Dendritic cell treated with granulocyte-macrophage colony-stimulating factor and Interleukin-4, amounts not matched to agents 40 ng/mL and 50 ng/mL, for 4 days (primary cell): ENCODE results near the gene FBLN7.
"Not testable (repeated sequence)": the region's sequence is repeated elsewhere in the genome, so short reads cannot be mapped to it uniquely, and the experiment has no call there.

Experiments
- H3K27ac Mint-ChIP-seq: one replicate; pipeline ENCODE4 v1.8.0; 2022; ENCODE audit warnings: mild to moderate bottlenecking, mixed read lengths
- H3K27me3 Mint-ChIP-seq: one replicate; pipeline ENCODE4 v1.8.0; 2022; ENCODE audit warnings: mild to moderate bottlenecking, mixed read lengths
- H3K36me3 Mint-ChIP-seq: one replicate; pipeline ENCODE4 v1.8.0; 2022; ENCODE audit warnings: low read depth, mixed read lengths
- H3K4me1 Mint-ChIP-seq: one replicate; pipeline ENCODE4 v1.8.0; 2022; ENCODE audit warnings: low read depth, mixed read lengths
- H3K4me3 Mint-ChIP-seq: one replicate; pipeline ENCODE4 v1.8.0; 2022; ENCODE audit warnings: mild to moderate bottlenecking, moderate library complexity, mixed read lengths
- H3K9me3 Mint-ChIP-seq: one replicate; pipeline ENCODE4 v1.8.0; 2022; ENCODE audit warnings: mixed read lengths
- intact Hi-C: fragments of 100-400 bp; cut with micrococcal nuclease; formaldehyde crosslinking; loops from one replicate; pipeline ENCODE4 v1.15.0; 2022

FBLN7 gene

DNA sequence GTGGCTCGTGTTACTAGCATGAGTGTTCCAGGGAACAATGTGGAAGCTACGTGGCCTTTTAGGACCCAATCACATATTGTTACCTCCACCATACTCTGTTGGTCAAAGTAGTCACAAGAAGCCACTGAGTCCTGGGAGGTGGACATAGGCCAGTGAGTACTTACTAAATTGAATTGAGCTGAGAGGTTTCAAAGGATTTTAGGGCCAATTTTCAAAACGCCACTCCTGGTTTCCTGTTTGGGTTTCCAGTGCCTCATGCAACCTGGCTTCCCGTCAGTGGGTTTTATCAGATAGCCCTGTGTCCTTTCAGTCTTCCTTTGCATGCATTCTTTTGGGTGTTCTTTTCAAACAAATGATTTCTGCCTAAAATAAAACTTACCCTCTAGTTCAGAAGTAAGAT is 56.3 kb downstream of the FBLN7 start:
- Mint-ChIP-seq H3K4me3 (no peak overlapping the region), H3K4me1 (no peaks in the 10 kb centered on the region), H3K9me3 (peaks cover 5% of the 10 kb centered on the region), H3K36me3 (no peaks in the 10 kb centered on the region), H3K27ac (no peak overlapping the region), H3K27me3 (no peaks in the 10 kb centered on the region)
- intact Hi-C loops = no loop called here

DNA sequence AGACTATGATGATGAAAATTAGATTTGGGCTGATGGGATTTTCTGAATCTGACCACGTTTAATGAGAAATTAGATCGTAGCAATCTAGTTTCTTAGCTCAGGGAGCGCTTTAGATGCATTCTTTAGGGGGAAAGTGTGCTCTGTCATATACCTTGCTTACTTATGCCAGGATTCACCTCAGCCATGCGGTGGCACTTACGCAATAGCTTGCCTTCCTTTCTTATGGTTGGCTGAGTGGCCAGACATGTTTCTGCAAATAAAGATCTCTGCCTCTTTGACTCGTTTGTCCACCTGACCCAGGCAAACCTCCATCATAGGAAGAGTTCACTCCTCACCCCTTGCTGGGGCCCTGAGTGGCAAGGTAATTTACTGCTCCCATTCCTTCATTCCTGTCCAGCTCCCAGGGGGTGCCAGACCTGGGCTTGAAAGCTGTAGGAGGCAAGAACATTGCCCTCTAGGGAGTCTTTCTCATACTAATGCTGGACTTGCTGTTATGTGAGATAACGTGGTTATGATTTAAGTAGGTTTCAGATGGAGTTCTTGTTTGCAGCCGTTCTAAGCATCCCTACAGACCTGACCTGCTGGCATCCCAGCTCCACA is 57.1 kb downstream of the FBLN7 start:
- intact Hi-C loops = no loop called here
- Mint-ChIP-seq H3K4me3 (no peak overlapping the region), H3K36me3 (no peaks in the 10 kb centered on the region), H3K27me3 (no peaks in the 10 kb centered on the region), H3K4me1 (no peaks in the 10 kb centered on the region), H3K9me3 (peaks cover 13% of the 10 kb centered on the region), H3K27ac (no peak overlapping the region)

DNA sequence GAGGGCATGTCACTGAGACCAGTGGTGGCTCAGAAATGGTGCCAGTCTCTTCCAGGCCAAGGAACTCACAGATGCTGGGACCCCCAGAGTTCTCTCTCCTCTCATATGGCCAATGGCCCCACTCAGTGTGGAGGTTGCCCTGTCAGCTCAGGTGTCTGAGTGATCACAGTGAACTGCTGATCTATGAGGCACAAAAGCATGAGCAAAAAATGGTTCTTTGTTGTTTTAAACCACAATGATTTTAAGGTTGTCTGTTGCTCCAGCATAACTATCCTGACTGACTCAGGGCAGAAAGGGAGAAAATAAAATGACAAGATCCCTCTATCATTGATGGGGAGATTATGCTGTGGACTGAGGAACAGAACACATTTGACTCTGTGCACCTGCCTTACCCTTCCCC is 57.8 kb downstream of the FBLN7 start:
- Mint-ChIP-seq H3K36me3 (no peaks in the 10 kb centered on the region), H3K4me1 (no peaks in the 10 kb centered on the region), H3K27ac (no peak overlapping the region), H3K4me3 (no peak overlapping the region), H3K27me3 (no peaks in the 10 kb centered on the region), H3K9me3 (peaks cover 16% of the 10 kb centered on the region)
- intact Hi-C loops = no loop called here

DNA sequence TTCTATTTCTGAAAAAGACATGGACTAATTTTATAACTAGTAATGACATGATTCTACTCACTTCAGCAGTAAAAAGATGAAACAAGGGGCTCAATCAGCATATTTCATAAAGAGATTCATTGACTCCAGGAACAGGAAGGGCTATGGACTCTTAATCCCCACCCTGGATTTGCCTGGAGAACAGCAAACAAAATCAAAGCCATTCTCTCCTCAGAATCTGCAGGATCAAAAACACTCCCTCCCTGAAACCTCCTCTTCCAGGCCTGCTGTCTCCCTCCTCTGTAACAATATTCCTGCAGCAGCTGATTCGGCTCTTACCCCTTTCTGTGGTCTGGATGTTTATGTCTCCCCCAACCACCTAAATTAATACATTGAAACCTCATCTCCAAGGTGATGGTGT is 59.7 kb downstream of the FBLN7 start:
- intact Hi-C loops = no loop called here
- H3K27me3 Mint-ChIP-seq = no peaks in the 10 kb centered on the region
- no peak overlapping the region for H3K27ac Mint-ChIP-seq
- peaks cover 21% of the 10 kb centered on the region for H3K9me3 Mint-ChIP-seq
- no peak overlapping the region for H3K4me3 Mint-ChIP-seq
- no peaks in the 10 kb centered on the region for H3K4me1 Mint-ChIP-seq
- no peaks in the 10 kb centered on the region for H3K36me3 Mint-ChIP-seq

DNA sequence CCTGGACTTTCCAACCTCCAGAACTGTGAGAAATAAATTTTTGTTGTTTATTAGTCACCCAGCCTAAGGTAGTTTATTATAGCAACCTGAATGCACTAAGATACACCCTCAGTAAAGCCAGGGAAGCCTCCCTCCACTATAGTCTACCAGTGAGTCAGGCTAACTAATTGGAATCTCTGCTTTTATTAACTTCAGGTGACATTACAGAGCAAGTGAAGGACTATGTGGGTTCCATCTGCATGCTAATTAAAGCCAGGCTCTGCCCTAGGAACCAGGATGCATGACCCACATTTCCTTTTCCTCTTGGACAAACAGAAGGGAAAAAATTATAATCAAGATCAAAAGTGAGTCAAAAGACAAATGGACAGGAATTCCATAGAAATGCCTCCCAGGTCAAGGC is 60.6 kb downstream of the FBLN7 start:
- Mint-ChIP-seq H3K4me1 (no peaks in the 10 kb centered on the region), H3K4me3 (no peak overlapping the region), H3K27ac (no peak overlapping the region), H3K9me3 (peaks cover 30% of the 10 kb centered on the region), H3K36me3 (no peaks in the 10 kb centered on the region), H3K27me3 (no peaks in the 10 kb centered on the region)
- intact Hi-C loops = no loop called here

DNA sequence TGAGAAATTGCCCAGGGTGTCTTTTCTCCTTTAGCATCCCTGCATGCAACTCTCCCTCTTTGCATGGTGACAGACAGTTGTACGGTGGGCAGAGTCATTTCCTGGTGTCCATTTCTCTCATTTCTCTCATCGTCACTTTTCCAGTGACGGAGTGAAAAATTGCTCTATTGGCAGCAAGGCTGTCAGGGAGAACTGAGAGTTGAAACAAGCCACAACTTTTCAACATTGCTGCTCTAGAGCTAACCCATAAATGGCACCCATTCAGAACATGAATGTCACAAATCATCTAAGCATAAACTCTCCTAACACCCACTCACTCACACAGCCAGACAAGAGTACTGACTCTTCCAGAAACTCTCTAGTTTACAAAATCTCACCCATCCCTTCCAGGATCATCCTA is 61.0 kb downstream of the FBLN7 start:
- no peak overlapping the region for H3K4me3 Mint-ChIP-seq
- H3K27ac Mint-ChIP-seq = no peak overlapping the region
- H3K9me3 Mint-ChIP-seq = peaks cover 34% of the 10 kb centered on the region
- no peaks in the 10 kb centered on the region for H3K4me1 Mint-ChIP-seq
- H3K36me3 Mint-ChIP-seq = no peaks in the 10 kb centered on the region
- H3K27me3 Mint-ChIP-seq = no peaks in the 10 kb centered on the region
- intact Hi-C loops = no loop called here

DNA sequence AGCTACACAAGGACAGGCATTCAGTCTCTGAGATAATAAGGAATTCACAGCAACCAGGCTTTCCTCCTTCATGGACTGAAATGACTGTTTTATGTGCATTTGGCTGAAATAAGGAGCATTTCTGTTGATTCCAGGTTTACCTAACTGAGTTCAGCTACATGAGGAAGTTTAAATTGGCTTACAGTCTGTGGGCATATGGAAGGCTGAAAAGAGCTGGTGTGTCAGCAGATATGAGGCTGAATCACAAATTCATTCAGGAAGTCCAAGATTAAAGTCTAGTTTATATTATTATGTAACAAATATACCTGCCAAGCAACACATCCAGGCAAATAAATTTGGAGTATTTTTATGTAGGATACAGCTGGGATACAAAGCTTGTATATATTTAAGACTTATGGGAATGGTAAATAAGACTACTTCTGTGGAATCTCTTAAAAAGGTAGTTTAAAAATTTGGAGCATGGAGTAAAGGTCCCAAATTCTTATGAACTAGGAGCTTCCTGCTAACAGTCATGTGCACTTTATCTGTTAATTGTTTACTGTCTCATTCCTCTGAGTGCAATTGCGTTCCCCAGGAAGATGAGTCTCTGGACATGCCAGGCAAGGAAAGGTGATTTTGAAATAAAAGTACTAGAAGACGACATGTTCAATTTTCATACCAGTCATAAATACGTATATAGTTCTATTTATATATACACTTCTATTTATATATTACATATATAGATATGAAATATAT is 63.7 kb downstream of the FBLN7 start:
- no peaks in the 10 kb centered on the region for H3K4me1 Mint-ChIP-seq
- no peaks in the 10 kb centered on the region for H3K36me3 Mint-ChIP-seq
- H3K9me3 Mint-ChIP-seq = peaks cover 49% of the 10 kb centered on the region
- H3K4me3 Mint-ChIP-seq = no peak overlapping the region
- H3K27me3 Mint-ChIP-seq = no peaks in the 10 kb centered on the region
- intact Hi-C loops = no loop called here
- H3K27ac Mint-ChIP-seq = no peak overlapping the region

DNA sequence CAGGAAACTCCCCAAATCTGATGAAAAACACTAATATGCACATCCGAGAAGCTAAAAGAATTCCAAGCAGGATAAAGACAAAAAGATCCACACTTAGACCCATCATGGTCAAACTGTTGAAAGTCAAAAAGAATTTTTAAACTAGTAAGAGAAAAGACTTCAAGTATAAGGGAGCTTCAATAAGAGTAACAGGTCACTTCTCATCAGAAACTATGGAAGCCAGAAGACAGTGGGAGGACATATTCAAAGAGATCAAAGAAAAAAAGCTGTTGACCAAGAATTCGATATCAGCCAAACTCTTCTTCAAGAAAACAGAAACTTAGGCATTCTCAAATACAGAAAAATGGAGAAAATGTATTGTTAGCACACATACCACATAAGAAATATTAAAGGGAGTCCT is 66.2 kb downstream of the FBLN7 start:
- H3K27me3 Mint-ChIP-seq = no peaks in the 10 kb centered on the region
- H3K4me3 Mint-ChIP-seq = no peak overlapping the region
- H3K27ac Mint-ChIP-seq = no peak overlapping the region
- H3K36me3 Mint-ChIP-seq = peaks cover under 1% of the 10 kb centered on the region
- H3K9me3 Mint-ChIP-seq = peaks cover 45% of the 10 kb centered on the region
- intact Hi-C loops = no loop called here
- no peaks in the 10 kb centered on the region for H3K4me1 Mint-ChIP-seq

DNA sequence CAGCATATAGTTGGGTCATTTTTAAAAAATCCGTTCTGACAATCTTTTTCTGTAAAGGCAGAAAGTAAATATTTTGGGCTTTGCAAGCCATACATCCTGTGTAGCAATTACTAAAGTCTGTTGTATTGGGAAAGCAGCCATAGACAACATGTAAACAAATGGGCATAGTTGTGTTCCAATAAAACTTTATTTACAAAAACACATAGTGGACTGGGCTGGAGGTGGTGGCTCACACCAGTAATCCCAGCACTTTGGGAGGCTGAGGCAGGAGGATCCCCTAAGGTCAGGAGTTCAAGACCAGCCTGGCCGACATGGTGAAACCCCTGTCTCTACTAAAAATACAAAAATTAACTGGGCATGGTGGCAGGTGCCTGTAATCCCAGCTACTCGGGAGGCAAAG is 69.7 kb downstream of the FBLN7 start:
- intact Hi-C loops, H3K4me3 Mint-ChIP-seq, H3K27ac Mint-ChIP-seq, H3K27me3 Mint-ChIP-seq, H3K4me1 Mint-ChIP-seq: not testable (repeated sequence)
- Mint-ChIP-seq H3K9me3 (peaks cover 28% of the 10 kb centered on the region), H3K36me3 (peaks cover 18% of the 10 kb centered on the region)

DNA sequence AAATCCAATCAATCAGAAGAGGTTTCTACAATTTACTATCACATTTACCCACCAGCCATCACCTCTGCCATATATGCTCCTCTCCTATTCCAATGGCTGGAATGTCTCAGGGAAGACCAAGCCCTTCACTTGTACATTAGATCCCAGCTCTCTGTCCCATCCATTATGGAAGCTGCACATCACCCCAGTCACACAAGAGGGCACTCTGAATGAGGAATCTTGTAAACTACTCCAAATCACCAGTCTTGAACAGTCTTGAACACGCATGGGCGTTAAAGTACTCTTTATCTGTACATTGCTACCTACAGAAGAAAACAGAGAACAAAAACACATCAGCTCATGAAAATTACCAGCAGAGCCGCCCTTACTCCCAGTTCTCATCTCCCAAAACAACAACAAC is 78.0 kb downstream of the FBLN7 start:
- intact Hi-C loops = no loop called here
- H3K27me3 Mint-ChIP-seq = no peaks in the 10 kb centered on the region
- H3K27ac Mint-ChIP-seq = no peak overlapping the region
- peaks cover 26% of the 10 kb centered on the region for H3K36me3 Mint-ChIP-seq
- H3K9me3 Mint-ChIP-seq = peaks cover 13% of the 10 kb centered on the region
- H3K4me1 Mint-ChIP-seq = peaks cover 5% of the 10 kb centered on the region
- no peak overlapping the region for H3K4me3 Mint-ChIP-seq

DNA sequence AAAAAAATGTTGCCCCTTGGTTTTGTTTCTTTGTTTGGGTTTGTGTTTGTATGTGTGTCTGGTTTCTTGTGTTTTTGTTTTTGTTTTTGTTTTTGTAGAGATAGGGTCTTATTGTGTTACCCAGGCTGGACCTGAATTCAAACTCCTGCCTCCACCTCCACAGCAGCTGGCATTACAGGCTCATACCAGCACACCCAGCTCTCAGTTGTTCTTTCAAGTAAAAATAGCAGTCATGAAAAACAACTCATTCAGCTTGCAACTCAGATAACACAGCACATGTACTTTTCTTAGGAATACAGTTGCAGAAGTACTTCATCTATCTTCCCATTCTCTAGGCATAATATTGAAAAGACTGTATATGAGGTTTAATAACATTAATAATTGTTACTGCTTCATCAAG is 79.7 kb downstream of the FBLN7 start:
- Mint-ChIP-seq H3K4me1 (peaks cover 15% of the 10 kb centered on the region), H3K27me3 (no peaks in the 10 kb centered on the region), H3K36me3 (peaks cover 33% of the 10 kb centered on the region), H3K27ac (no peak overlapping the region), H3K9me3 (peaks cover 25% of the 10 kb centered on the region), H3K4me3 (no peak overlapping the region)
- intact Hi-C loops = no loop called here

DNA sequence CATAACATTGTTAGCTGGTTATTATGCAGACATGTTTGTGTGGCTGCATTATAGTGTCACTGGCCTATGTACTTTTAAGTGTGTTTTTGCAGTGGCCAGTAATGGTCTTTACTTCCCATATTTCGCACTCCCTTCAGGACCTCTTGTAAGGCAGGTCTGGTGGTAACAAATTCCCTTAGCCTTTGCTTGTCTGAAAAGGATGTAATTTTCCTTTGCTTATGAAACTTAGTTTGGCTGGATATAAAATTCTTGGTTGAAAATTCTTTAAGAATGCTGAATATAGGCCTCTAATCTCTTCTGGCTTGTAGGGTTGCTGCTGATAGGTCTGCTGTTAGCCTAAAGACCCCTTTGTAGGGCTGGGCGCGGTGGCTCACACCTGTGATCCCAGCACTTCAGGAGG is 82.0 kb downstream of the FBLN7 start:
- peaks cover 27% of the 10 kb centered on the region for H3K36me3 Mint-ChIP-seq
- H3K4me1 Mint-ChIP-seq = peaks cover 22% of the 10 kb centered on the region
- H3K9me3 Mint-ChIP-seq = peaks cover 25% of the 10 kb centered on the region
- intact Hi-C loops = loop anchor here (10.0 kb wide), 1 partner anchor 95 kb away; no protein-coding TSS in a partner anchor
- H3K27ac Mint-ChIP-seq = no peak overlapping the region
- no peak overlapping the region for H3K4me3 Mint-ChIP-seq
- no peaks in the 10 kb centered on the region for H3K27me3 Mint-ChIP-seq

DNA sequence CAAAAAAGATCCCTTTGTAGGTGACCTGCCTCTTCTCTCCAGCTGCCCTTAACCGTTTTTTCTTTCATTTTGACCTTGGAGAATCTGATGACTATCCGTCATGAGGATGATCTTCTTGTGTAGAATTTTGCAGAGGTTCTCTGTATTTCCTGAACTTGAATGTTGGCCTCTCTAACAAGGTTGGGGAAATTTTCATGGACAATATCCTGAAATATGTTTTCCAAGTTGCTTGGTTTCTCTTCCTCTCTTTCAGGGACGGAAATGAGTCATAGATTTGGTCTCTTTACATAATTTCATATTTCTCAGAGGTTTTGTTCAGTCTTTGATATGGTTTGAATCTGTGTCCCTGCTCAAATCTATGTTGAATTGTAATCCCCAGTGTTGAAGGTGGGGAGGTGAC is 82.6 kb downstream of the FBLN7 start:
- intact Hi-C loops = loop anchor here (10.0 kb wide), 1 partner anchor 96 kb away; no protein-coding TSS in a partner anchor
- no peaks in the 10 kb centered on the region for H3K27me3 Mint-ChIP-seq
- no peak overlapping the region for H3K4me3 Mint-ChIP-seq
- no peak overlapping the region for H3K27ac Mint-ChIP-seq
- peaks cover 27% of the 10 kb centered on the region for H3K36me3 Mint-ChIP-seq
- H3K4me1 Mint-ChIP-seq = peaks cover 22% of the 10 kb centered on the region
- H3K9me3 Mint-ChIP-seq = peaks cover 25% of the 10 kb centered on the region

DNA sequence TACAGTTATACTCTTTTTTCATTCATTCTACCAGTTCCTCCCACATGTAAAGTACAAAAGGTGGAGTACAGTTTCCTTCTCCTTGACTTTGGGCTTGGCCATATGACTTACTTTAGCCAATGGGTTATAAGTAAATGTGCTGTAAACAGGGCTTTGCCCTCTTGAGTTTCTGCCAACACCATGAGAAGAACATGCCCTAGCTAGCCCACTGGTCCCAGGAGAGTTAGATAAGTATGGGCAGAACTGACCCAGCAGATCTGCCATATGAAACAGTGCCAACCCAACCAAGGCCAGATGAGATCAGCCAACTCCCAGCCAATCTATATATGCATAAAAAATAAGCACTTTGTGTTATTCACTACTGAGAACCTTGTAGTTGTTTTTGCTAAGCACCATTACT is 91.2 kb downstream of the FBLN7 start:
- Mint-ChIP-seq H3K27ac (no peak overlapping the region), H3K4me3 (no peak overlapping the region), H3K4me1 (peaks cover 5% of the 10 kb centered on the region), H3K9me3 (no peaks in the 10 kb centered on the region), H3K27me3 (no peaks in the 10 kb centered on the region), H3K36me3 (peaks cover 38% of the 10 kb centered on the region)
- intact Hi-C loops = loop anchor here (10.0 kb wide), 1 partner anchor 105 kb away; no protein-coding TSS in a partner anchor

DNA sequence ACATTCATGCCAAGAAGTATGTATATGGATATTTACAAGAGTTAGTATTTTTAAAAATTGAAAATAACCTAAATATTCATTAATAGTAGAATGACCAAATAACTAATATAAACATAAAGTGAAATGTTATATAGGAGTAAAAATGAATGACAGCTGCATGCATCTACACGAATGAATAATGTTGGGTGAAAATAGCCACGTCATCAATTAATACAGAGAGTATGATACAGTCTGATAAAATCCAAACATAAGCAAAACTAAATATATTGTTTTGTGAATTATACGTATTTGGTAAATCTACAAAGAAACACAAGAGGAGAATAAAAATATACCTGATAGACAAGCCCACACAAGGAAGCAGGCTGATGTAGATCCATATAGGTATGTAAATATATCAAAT is 92.2 kb downstream of the FBLN7 start:
- Mint-ChIP-seq H3K27me3 (no peaks in the 10 kb centered on the region), H3K27ac (no peak overlapping the region), H3K9me3 (no peaks in the 10 kb centered on the region), H3K36me3 (peaks cover 38% of the 10 kb centered on the region), H3K4me3 (no peak overlapping the region), H3K4me1 (no peaks in the 10 kb centered on the region)
- intact Hi-C loops = no loop called here
